ENCODE results near the gene MAP3K21.
A peak's percentile ranks its signal among the peaks of the same experiment; 100 is the strongest.

MAP3K21 gene

GRCh38 chr1:233359431-233359830 is 31.9 kb downstream of the MAP3K21 start:
- no peak for DNase-seq (ENCODE audit: low read depth, low spot score)

GRCh38 chr1:233359905-233360304 is 32.4 kb downstream of the MAP3K21 start:
- DNase-seq (ENCODE audit: low read depth, low spot score): no peak

- DNase-seq (ENCODE audit: low read depth, low spot score): no peak
Measured at GRCh38 chr1:233360525-233361102, 33.1 kb downstream of the MAP3K21 start.

DNA sequence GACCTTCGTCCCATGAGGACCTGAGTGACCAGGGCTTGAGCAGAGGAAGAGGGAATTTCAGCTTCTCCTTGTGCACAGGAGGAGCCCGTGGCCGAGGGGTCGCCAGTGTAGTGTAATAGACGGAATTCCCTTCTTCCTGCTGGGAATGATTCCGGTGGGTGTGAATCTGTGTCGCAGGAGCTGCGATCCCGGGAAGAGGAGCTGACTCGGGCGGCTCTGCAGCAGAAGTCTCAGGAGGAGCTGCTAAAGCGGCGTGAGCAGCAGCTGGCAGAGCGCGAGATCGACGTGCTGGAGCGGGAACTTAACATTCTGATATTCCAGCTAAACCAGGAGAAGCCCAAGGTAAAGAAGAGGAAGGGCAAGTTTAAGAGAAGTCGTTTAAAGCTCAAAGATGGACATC is 34.4 kb downstream of the MAP3K21 start:
- DNase-seq (ENCODE audit: low read depth, low spot score): no peak

GRCh38 chr1:233362743-233363142 is 35.2 kb downstream of the MAP3K21 start:
- DNase-seq (ENCODE audit: low read depth, low spot score): no peak

DNA sequence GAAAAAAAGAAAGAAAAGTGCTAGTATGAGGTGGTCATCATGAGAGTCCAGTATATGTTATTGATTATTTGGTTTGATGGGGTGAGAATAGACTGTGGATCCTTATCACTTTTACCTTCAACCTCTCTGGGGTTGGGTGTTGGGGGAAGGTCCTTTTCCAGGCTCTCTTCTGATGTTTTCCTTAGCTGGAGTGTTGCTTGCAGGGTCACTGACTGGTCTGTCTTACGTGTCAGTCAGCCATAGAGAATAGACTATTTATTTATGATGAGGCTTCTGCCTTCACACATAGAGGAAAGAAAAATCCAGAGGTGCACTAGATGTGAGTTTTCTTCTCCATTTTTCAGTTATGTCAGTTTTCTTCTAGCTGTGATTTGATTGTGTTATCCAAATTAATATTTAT is 36.5 kb downstream of the MAP3K21 start:
- no peak for DNase-seq (ENCODE audit: low read depth, low spot score)

GRCh38 chr1:233364695-233365539 is 37.4 kb downstream of the MAP3K21 start:
- DNase-seq (ENCODE audit: low read depth, low spot score): no peak

DNA sequence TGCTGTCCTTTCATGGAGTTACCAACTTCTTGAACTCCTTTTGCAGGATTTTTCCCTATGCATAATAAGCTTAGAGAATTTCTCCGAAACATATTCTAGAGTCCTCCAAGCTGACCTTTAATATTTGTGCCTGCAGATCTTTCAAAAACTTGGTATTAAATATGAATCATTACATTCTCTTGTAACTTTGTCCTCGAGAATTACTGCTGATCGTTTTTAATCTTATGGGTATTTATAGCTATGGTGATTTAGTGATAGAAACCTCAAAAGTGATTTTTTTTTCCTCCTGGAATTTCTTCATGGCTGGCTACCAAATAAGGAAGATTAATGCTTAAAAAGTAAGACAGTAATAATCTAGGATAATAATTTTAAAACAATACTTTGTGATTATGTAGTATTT is 39.1 kb downstream of the MAP3K21 start:
- no peak for DNase-seq (ENCODE audit: low read depth, low spot score)

- peak; percentile 76 for DNase-seq (ENCODE audit: low read depth, low spot score)
Measured at GRCh38 chr1:233367057-233367803, 39.7 kb downstream of the MAP3K21 start.

GRCh38 chr1:233368106-233368788 is 40.7 kb downstream of the MAP3K21 start:
- no peak for DNase-seq (ENCODE audit: low read depth, low spot score)

DNA sequence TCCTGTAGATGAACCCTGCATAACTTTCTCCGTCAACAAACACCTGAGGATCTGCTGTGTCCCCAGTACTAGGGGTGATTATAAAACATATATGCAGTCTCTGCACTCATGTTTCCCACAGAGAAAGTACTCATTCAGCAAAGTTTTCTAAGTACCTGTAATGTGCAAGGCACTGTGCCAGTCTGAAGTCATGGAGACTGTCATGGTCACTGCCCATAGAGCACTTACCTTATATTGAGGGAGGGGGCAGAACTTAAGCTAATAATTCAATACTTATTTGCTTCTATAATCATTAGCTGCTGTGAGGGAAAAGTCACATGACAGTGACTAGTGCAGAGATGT is 41.2 kb downstream of the MAP3K21 start:
- no peak for DNase-seq (ENCODE audit: low read depth, low spot score)

DNA sequence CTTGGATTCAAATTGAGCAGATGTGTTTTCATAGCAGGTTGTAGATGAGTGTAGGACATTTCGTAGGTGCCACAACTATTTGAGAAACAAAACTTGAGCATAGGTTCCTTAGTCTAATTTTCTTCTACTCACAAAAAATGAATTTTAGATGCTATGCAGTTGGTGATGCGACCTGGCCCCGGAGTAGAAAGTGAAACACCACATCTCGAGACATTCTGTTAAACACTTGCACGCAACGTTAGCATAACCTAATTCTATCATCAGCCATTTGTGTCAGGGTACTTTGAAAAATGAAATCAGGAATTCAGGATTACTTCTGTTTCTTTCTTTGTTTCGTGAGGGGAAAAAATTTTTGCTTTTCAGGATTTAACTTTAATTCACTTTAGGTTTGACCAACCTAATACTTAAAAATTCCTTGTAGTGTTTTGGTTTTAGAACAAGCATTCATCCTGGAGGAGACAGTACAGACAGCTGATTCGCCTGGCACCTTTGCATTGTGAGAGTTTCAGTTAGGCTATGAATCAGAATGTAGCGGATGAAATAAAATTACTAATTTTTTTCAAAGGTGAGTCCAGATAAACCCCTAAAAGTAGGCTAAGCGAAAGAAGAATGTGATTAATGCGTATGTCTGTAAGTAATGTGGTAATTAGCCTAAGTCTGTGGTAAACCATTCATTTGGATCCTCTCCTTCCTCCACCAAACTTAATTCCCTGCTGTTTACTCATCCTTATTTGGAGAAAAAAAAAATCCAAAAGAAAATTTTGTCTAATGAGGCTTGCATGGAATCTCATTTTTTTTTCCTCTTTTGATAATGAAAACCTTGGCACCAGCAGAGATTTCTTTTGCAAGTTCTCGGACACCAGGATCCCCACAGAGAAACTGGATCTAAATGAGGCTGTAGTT is 44.9 kb downstream of the MAP3K21 start:
- no peak for DNase-seq (ENCODE audit: low read depth, low spot score)

- no peak for DNase-seq (ENCODE audit: low read depth, low spot score)
Measured at GRCh38 chr1:233373226-233373625, 45.7 kb downstream of the MAP3K21 start.

- DNase-seq (ENCODE audit: low read depth, low spot score): no peak
Measured at GRCh38 chr1:233375653-233376052, 48.1 kb downstream of the MAP3K21 start.

DNA sequence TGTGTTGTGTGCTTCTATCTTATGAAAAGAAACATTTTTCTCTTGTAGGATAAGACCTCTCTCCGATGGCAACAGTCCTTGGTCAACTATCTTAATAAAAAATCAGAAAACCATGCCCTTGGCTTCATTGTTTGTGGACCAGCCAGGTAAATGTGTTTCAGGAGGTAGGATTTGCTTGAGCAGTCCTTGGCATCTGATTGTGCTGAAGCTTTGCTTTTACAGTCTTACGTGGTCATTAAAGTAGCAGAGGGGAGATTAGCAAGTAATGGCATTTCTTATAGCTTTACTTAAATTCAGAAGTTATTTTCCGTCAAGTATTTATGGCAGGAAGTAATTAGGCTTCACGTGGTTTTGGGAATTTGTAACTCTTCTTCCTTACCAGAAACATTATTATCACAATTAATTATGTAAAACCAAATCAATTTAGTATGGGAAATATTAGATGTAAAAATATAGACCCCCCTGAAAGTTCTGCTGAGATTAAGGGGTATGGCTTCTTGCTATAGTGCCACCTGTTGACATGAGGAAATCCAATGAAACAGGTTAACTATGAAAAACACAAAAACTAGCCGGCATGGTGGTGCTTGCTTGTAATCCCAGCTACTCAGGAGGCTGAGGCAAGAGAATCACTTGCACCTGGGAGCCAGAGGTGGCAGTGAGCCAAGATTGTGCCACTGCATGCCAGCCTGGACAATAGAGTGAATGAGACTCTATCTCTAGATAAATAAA is 49.0 kb downstream of the MAP3K21 start:
- no peak for DNase-seq (ENCODE audit: low read depth, low spot score)

GRCh38 chr1:233379869-233380438 is 52.4 kb downstream of the MAP3K21 start:
- no peak for DNase-seq (ENCODE audit: low read depth, low spot score)

DNA sequence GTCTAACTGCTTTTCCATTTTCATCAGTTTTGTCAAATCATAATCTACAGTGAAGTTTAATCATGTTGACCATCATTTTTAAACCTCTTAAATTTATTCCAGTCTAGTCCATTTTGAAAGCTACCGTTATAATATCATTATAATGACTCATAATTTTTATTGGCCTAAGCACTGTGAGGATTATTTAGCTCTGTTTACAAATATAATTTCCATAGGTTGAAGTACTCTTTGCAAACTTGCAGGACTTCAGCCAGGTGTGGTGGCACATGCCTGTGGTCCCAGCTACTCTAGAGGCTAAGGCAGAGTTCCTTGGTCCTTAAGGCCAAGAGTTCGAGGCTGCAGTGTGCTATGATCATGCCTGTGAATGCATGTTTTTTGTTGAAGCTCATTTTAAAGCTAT is 54.3 kb downstream of the MAP3K21 start:
- no peak for DNase-seq (ENCODE audit: low read depth, low spot score)

- no peak for DNase-seq (ENCODE audit: low read depth, low spot score)
Measured at GRCh38 chr1:233383984-233384383, 56.5 kb downstream of the MAP3K21 start.

DNA sequence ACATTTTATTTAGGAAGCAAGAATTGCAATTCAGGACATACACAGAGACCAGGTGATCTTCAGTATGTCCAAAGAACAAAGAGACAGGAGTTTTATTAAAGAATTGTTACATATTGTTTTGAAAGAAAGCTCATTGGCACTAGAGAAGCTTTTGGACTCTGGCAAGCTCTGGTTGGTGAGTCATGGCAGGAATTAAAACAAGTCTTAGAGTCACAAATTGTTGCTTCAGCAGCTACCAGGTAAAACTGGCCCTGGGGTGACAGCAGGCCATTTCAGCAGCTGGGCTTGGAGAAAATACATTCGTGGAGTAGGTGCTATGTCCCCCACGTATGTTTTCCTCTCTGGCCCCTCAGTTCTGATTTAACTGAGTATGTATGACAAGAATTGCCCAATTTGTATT is 58.8 kb downstream of the MAP3K21 start:
- DNase-seq (ENCODE audit: low read depth, low spot score): no peak

DNA sequence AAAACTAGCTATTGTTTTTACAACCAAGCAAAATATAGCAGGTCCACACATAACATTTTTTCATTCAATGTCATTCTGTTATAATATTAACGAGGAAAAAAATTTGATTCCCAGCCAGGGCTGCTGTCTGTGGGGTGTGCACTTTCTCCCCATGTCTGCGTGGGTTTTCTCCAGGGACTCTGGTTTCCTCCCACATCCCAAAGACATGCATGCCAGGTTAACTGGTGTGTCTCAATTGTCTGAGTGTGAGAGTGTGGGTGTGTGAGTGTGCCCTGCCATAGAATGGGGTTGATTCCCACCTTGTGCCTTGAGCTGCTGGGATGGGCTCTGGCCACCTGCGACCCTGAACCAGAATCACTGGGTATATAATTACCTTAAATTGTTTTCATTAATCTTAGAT is 60.1 kb downstream of the MAP3K21 start:
- DNase-seq (ENCODE audit: low read depth, low spot score): no peak

Data from iPS DF 19.7 (cell line).